Measurements from ENCODE around the gene HS3ST1. TPM values are rescaled to one million over a fixed set of nuclear protein-coding genes. Genes with fewer than 3 reads are reported as not detected.

Gene HS3ST1
- total RNA-seq, 1 donor from 2014 or later: 6.9 TPM

DNA sequence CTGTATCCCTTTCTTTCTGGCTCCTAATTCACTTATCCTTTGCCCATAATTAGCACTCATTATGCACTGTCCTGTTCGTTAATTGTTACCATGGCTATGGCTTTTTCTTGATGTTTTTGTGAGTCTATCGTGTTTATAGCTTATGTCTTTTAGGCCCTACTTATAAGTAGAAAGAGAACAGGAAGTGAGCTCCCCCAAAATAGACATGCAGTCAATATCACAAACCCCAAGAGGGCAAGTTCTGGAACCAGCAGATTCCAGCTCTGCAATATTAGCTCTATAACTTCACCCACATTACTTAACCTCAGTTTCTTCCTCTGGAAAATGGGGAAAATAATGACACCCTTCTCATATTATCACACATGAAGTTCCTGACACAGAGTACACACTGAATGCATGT is 7.4 kb upstream of the HS3ST1 start:
- DNase-seq (ENCODE audit: low spot score in 2 of 2): no peak
- no peak for FAIRE-seq

DNA sequence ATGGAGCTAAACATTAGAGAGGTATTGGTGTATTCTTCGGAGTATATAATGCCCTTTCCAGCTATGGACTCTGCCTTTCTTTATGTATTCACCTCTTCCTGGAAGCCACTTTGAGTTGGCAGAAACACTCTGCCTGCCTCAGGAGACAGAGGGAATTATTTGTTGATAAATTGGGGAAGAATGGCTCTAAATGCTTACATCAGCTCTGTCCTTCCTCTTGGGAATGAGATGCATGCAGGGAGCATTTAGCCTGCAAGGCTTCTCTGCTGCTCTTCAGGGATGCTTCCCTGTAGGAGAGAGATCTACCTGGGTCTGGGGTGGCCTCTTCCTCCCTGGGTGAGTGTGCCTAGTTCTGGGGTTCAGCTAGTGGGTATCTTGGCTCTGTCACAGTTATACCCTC is 6.9 kb upstream of the HS3ST1 start:
- DNase-seq (ENCODE audit: low spot score in 2 of 2): no peak
- no peak for FAIRE-seq

DNA sequence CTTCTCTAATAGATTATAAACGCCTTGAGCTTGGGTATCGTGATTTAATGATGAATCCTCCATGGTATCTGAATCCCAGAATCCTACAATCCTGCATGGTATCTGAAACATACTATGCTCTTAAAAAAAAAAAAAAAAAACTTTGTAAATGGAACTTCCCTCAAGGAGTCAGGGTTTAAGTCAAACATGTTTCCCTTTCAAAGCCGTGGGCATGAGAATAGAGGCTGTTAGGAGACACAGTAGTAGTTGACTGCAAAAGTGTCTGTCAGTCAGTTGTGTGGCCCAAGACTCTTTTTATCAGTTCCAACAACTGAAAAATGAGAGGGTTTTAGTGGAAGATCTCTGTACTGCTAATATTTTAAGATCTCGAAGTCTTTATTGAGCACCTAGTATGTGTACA is 2.4 kb upstream of the HS3ST1 start:
- DNase-seq (ENCODE audit: low spot score in 2 of 2) (no peak), FAIRE-seq (no peak)

DNA sequence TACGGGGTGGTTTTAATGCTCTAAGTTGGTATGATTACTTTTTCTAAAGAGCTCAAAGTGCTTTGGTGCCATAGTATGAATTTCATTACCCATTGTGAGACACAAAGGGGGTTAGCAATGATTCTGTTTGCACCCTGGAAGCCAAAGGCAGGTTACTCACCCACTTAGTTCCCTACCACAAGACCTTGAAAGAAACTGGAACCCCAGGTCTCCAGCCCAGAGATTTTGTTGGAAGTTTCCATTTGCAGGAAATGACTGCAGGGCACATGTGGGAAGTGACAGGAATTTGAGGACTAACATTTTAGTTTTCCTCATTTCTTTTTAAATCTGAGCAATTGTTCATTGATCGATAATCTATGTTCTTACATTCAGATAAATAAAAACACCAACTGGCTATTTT is 1.8 kb upstream of the HS3ST1 start:
- FAIRE-seq (no peak), DNase-seq (ENCODE audit: low spot score in 2 of 2) (no peak)

DNA sequence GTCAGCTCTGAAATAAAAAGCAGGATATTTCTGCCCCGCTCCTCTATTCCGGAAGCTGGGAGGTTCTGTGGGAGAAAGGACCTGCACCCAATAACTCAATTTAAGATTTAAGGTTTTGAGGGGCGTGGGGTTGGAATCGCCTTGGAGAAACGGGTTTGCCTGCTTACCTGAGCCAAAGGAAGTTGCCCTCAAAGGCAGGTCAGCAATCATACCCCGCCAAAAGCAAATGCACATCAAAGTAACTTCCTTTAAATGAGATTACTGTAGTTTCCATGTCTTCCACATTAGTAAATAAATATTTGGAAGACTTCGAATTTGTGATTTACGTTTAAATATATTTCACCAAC is 978 bp upstream of the HS3ST1 start:
- no peak for DNase-seq (ENCODE audit: low spot score in 2 of 2)
- no peak for FAIRE-seq

DNA sequence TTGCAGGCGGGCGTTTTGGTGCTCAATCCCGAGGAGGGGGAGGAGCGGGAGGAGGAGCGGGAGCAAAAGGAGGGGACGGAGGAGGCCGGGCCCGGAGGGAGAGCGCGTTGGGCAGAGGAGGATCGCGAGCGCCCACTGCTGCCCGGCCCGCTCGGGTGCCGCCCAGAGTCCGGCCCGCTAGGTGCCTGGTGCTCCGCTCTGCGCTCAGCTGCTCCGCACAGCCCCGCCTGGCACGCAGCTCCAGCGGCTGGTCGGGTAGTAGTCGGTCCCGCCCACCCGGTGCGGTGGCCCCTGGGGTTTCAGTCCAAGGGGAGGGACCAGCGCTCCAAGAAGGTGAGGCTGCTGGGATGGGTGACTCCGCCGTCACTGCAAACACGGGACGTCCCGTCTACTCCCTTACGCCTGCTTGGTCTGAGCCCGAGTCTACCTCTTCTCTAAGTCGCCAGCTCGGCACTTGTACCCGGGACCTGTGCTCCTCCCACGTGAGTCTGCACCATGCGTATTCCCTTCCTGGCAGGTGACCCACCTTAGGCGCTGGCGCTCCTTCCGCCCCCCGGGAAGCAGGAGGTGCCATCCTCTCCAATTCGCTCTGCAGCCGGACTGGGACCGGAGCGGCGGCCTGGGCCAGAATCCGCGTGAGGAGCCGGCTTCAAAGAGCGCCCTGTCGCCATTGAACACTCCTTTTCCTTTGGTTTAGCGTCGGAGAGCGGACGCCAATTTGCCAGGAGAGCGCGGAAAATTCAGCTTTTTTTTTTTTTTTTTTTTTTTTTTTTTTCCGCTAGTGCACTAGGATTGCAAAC is 405 bp upstream of the HS3ST1 start:
- FAIRE-seq (no peak), DNase-seq (ENCODE audit: low spot score in 2 of 2) (peak; percentile 72 to 83)

DNA sequence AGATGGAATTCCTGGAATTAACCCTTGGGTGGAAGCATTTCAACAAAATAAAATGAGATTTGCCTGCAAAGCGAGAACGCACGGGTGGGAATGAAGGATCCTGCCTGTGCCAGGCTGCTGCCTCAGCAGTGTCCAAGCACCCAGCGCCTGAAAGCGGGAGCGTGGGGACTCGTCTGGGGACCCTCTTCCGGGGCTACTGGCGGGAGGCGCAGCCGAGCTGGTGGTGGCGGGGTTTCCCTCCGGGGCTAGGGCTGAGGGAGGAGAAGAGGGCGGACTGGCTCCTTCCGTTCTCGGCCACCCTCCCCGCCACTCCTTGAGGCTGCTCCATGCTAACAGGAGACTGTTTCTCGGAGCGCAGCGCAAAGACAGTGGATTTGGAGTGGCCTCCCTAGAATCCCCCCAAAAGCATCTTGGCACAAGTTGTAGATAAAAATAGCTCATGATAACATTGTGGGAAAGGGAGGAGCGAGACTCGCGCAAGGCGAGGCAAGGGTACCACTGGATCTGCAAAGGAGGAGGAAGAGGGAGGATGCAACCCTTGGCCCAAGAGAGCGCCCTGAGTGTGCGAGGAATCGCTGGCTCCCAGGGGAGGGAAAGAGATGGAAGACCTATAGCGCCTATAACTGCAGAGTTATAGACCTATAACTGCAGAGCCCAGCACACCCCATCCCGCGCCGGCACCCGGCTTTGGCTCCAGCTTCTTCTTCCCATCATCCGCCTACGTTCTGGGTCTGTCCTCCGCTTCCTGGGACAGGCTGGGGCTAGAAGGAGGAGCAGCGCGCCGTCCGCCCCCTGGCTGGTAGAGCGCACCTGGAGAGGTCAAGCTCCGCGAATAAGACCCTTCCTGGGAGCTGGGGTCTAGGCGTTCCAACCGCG is 1.3 kb downstream of the HS3ST1 start:
- DNase-seq (ENCODE audit: low spot score in 2 of 2) (peak in 1 of 2 donors; percentile 26), FAIRE-seq (no peak)

DNA sequence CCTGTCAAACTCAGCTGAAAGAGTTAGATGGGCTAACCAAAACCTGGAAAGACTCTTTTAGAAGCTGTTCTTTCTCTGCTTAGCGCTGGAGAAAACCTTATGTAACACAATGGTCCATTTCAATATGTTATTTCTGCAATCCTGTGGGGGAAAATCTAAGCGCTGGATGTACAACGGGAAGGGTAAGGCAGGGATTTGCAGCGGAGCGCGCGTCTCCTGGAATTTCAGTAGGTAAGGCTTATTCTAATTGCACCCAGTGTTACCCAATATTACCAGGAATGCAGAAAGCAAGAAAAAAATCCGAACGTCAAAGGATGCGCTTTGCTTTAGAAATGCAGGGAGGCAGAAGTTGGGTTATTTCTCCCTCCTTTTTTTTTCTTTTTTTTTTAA is 2.0 kb downstream of the HS3ST1 start:
- DNase-seq (ENCODE audit: low spot score in 2 of 2) (peak in 1 of 2 donors; percentile 16), FAIRE-seq (no peak)

DNA sequence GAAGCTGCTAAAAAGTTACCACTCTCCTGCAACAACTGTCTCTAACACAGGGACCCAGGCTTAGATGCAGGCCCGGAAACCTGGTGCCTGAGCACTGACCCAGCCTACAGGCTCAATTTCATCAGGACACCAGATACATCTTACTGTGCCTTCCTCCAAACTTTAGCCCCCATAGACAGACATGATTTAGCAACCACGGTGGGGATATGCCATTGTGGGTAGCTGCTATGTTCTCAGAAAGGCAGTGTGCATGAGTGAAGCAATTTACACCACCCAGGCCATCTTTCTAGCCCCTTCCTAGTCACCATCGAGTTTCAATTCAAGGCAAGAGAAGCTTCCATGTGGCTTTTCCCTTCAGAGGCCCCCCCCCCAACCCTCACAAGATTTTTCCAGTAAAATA is 2.7 kb downstream of the HS3ST1 start:
- FAIRE-seq (no peak), DNase-seq (ENCODE audit: low spot score in 2 of 2) (no peak)

DNA sequence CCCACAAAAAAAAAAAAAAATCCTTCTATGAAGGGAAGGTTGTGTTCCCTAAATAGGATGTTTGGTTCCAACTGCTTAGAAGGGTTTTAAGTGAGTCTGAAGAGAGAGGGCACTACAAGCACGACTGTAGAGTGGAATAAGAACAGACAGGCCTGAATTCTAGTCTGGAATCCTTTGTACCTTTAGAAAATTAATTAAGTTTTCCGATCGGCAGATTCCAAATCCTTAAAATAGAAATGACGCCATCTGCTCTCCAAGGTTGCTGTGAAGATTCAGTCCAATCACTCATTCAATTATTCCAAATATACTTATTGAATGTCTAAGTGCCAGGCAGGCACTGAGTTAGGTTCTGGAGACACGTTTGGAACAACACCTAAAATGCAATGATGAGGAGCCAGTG is 3.8 kb downstream of the HS3ST1 start:
- FAIRE-seq: no peak

DNA sequence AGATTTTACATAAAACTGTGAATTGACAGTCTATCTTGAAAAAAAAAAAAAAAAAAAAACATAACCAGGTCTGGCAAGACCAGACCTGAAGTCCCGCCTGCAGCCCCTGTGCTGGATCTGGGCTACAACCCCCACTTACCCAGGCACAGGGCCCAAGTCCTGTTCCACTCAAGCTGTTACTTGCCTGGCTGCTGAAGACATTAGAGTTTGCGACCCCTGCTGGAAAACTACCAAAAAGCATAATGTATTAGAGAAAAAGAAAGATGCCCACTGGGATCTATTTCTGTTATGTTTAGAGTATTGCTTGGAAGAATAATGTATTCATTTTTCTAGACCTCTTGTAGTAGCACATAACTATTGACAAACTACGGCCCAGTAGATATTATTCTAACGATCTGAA is 4.7 kb downstream of the HS3ST1 start:
- DNase-seq (ENCODE audit: low spot score in 2 of 2) (no peak), FAIRE-seq (no peak)

More for the DNA sequence above, 3.8 kb downstream of the HS3ST1 start:
- no peak for DNase-seq (ENCODE audit: low spot score in 2 of 2)

DNA sequence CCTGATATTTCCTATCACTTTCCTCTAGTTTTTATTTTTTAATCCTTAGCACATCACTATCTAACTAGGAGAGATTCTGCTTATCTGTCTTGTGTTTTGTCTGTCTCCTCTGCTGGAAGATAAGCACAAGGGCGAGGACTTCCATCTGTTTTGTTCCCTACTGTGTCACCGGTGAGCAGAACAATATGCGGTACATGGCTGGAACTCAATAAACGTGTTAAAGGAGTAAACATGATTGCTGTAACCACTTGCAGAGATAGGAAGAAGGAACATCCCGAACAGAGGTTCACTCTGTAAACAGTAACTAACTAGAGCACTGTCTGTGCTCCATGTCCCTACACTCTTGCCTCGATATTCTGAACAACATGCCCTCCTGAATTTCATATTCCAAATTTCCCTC is 5.2 kb downstream of the HS3ST1 start:
- DNase-seq (ENCODE audit: low spot score in 2 of 2) (no peak), FAIRE-seq (no peak)

DNA sequence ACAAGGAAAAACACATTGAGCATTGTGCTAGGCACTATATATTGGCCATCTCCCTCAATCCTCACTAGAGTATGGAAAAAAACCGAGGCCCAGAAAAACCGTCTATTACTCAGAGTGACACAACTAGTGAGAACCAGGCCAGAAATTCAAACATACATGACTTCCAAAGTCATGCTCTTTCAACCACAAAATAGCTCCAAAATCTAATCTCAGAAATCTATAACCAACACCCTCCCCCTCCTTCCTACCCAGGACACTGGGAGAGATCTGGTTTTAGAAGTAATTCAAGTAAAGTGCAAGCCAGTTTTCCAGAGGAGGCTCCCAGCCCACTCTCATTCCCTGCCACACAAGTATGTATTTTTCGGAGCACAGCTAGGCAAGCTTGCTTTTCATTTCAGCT is 7.6 kb downstream of the HS3ST1 start:
- no peak for FAIRE-seq
- no peak for DNase-seq (ENCODE audit: low spot score in 2 of 2)

DNA sequence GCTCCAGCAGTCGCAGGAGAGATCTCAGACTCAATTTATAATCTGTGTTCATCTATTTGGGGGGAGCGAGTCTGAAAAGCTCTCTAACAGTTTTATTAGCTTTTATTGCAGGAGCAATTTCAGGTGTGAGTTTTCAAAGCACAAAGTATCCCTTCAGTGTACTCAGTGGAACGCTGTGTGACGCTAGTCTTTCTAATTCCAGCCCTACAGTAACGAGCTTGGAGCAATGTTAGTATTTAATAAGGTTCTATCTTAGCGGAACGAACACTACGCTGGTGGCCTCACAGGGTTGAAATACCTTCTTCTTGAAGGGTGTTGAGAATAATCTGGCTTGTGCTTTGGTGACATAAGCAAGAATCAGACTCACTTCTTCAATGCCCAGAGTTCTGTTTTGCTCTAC is 8.4 kb downstream of the HS3ST1 start:
- DNase-seq (ENCODE audit: low spot score in 2 of 2): no peak
- no peak for FAIRE-seq

DNA sequence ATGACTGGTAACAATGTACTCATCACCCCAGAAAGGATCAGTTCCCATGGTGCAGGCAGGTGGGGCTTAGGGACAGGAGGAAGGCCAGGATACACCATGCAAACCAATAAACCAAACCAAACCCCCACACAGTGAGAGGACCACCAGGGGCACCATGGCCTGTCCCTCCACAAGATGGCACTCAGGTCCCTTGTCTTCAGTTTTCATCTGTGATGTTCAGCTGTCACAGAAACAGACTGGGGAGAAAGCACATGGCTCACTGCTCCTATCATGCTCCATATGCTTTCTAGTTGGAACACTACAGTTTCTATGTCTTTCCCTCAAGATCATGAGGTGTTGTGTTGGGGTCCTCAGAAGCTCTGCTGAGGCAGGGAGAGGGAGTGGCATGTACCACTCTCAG is 10.1 kb downstream of the HS3ST1 start:
- DNase-seq (ENCODE audit: low spot score in 2 of 2) (no peak), FAIRE-seq (no peak)

DNA sequence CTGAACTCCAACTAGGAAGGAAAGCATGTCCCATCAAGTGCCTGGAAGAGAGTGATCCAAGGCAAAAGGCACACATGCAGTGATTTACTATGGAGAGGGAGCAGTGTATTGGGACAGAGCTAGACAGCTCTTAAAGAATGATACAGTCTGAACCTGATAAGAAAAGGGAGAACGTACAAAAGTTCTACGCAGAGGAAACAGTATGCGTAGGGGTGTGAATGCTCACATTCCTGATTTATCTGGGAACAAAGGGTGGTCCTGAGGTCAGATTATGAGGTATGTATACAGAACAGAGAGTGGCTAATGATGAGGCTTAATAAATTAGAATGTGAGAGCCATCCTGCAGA is 12.0 kb downstream of the HS3ST1 start:
- no peak for FAIRE-seq
- DNase-seq (ENCODE audit: low spot score in 2 of 2): no peak

DNA sequence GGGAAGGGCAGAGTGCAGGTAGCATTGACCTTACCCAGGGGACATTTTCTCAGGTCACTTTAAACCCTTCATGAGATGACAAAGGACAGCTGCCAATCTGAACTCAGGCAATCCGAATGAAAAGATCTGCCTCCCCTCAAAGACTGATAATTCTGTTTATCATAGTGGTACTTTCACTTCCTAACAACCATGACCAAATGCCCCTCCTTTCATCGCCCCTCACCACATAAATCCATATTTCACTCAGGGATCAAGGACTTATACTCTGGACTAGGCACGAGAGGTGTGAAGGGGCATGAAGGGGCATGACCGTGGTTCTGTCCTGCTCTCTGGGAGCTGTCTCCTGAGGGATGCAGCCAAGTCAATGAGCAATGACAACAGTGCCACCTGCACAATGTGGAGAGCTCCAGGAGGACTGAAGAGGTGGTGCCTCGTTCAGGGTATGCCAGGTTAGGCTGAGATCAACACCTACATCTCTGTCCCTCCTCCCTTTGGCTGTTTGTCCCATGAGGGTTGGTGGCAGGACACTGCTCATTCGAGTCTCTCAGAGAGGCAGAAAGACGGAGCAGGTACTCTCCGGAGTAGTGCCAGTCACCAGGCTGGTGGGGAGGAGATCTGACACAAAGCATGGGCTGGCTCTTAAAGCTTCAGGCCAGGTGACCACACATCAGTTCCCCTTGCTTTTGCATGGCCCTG is 12.5 kb downstream of the HS3ST1 start:
- FAIRE-seq (no peak), DNase-seq (ENCODE audit: low spot score in 2 of 2) (no peak)

DNA sequence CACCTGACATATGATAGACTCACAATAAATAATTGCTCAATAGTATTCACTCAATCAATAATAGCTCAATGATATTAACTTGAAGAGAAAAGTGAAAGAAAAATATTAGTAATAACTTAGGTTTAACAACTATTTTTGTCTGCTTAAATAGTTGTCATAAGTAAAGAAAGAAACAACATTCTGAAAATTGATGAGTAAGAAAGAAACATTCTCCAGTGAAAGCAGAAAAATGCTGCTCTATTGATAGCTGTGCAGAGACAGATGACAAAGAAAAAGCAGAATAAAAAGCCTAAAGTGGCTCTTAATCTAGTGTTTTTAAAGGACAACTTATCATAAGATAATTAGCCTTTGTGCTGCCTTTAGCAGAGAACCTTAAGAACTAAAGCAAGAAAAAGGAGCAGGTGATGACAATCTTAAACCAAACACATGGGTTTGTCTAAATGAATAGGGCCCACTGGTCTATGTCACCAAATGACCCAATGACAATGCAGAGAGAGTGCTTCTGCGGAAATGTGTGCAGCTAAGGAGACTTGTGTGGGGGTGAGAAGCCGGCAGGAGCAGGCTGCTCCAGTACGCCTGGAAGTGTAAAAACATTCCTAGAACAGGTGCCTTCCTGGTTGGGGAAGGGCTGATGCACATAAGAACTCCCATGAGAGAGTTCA is 13.2 kb downstream of the HS3ST1 start:
- no peak for DNase-seq (ENCODE audit: low spot score in 2 of 2)
- no peak for FAIRE-seq

DNA sequence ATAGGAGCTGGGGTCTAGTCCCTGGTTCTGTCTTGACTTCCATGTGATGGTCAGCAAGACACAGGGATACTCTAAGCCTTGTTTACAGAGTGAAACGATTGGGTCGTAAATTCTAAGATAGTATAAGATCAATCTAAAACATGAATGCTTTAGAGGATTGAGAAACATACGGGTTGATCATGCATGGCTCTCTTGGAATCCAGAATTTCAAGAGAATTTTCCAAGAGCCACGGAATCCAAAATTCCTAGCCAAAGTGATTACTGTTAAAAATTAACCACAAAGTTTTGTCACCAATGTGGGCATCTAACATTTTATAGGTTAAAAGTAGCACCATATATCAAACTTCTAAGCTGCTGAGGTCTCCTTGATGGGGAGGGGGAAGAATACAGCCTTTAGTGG is 16.5 kb downstream of the HS3ST1 start:
- DNase-seq (ENCODE audit: low spot score in 2 of 2): no peak
- FAIRE-seq: no peak

DNA sequence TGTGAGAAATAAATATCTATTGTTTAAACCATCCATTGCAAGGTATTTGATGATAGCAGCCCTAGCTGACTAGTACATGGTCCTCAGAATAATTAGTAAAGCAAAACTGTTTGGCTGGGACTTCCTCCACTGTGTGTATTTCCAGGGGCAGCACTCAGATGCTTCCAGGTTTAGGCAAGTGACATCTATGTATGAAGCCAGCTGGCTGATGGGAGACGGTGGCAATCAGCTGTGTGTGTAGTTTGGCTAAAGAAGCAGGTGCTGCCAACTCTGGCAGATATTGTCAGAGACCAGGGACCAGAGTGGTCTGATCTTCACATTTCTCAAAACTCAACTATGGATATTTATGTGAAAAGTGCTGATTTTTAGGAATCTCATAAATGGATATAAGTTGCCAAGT is 19.1 kb downstream of the HS3ST1 start:
- DNase-seq (ENCODE audit: low spot score in 2 of 2) (no peak), FAIRE-seq (no peak)
